Measurements from ENCODE around the gene IL20RA. TPM values are rescaled to one million over a fixed set of nuclear protein-coding genes. Genes with fewer than 3 reads are reported as not detected.

The IL20RA gene
- polyA plus RNA-seq, 1 donor (not counting 4 experiments of a cell fraction or from before 2014, with no cell fraction given) = 1.5 TPM

DNA sequence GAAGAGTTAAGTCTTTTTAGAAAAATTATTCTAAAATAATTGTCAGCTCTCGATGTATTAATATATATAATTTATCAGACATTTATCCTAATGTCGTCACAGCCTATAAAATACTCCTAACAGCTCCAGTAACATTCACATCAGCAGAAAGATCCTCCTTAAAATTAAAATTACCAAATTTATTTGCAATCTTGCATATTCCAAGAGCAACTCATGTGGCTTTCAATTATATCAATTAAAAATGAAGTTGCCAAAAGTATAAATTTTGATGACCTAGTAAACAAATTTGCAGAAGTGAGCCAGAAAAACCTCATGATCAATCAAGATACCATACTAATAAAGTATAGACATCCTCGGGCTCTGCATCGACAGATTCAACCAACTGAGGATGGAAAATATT, 60.2 kb downstream of the IL20RA start:
- Histone ChIP-seq H3K4me1 (ENCODE audit: control insufficient read depth, extremely low read depth, insufficient read depth, low read length) (peaks cover 37% of the 10 kb centered on the region), H4K20me1 (ENCODE audit: control insufficient read depth, extremely low read depth, insufficient read depth, low read length) (no peaks in the 10 kb centered on the region), H3K36me3 (ENCODE audit: control insufficient read depth in 2 of 2, extremely low read depth in 1 of 2, insufficient read depth in 2 of 2, low read length in 2 of 2) (no peaks in the 10 kb centered on the region), H3K9me1 (ENCODE audit: control insufficient read depth, extremely low read depth, insufficient read depth, low read length) (peaks cover 3% of the 10 kb centered on the region), H3K79me2 (ENCODE audit: control insufficient read depth, insufficient read depth, low read length) (no peaks in the 10 kb centered on the region), H3K4me2 (ENCODE audit: control insufficient read depth, extremely low read depth, insufficient read depth, low read depth, low read length) (no peak overlapping the region), H3K9ac (ENCODE audit: control insufficient read depth, extremely low read depth, insufficient read depth, low read length) (no peak overlapping the region), H3K4me3 (ENCODE audit: control insufficient read depth in 2 of 3, extremely low read depth in 1 of 3, insufficient read depth in 2 of 3, low read depth in 1 of 3, low read length in 3 of 3) (no peak overlapping the region), H3K27ac (ENCODE audit: control insufficient read depth, insufficient read depth, low read length) (no peak overlapping the region), H3K27me3 (ENCODE audit: control insufficient read depth, extremely low read depth, insufficient read depth, low read length) (no peaks in the 10 kb centered on the region), H3K9me3 (ENCODE audit: control insufficient read depth, low read depth, low read length) (no peaks in the 10 kb centered on the region), H2AFZ (ENCODE audit: control insufficient read depth, low read length) (no peak overlapping the region)
- no peak for FAIRE-seq
- DNase-seq (ENCODE audit: low read depth, low spot score) = no peak
- TF ChIP-seq CTCF (optimal IDR thresholded peaks at IDR 0.05 in 1 of 3, IDR thresholded peaks at IDR 0.05 in 1 of 3, conservative IDR thresholded peaks at IDR 0.05 in 1 of 3; ENCODE audit: extremely low read depth in 1 of 3, insufficient read depth in 2 of 3, low read length in 3 of 3) (no peak), EZH2 (IDR thresholded peaks at IDR 0.05; ENCODE audit: low read length) (no peak)
- dilution Hi-C loops (cut with MboI; ENCODE audit: extremely low pct_ligation_motif_present, low sequenced_read_pairs) = no loop called here

GRCh38 chr6:136983687-136984086, 61.1 kb downstream of the IL20RA start:
- FAIRE-seq (no peak), DNase-seq (ENCODE audit: low read depth, low spot score) (no peak)
- Histone ChIP-seq H3K4me2 (ENCODE audit: control insufficient read depth, extremely low read depth, insufficient read depth, low read depth, low read length) (no peak overlapping the region), H3K9ac (ENCODE audit: control insufficient read depth, extremely low read depth, insufficient read depth, low read length) (no peak overlapping the region), H3K9me3 (ENCODE audit: control insufficient read depth, low read depth, low read length) (no peaks in the 10 kb centered on the region), H4K20me1 (ENCODE audit: control insufficient read depth, extremely low read depth, insufficient read depth, low read length) (no peaks in the 10 kb centered on the region), H3K4me3 (ENCODE audit: control insufficient read depth in 2 of 3, extremely low read depth in 1 of 3, insufficient read depth in 2 of 3, low read depth in 1 of 3, low read length in 3 of 3) (no peak overlapping the region), H3K4me1 (ENCODE audit: control insufficient read depth, extremely low read depth, insufficient read depth, low read length) (peaks cover 28% of the 10 kb centered on the region), H3K27me3 (ENCODE audit: control insufficient read depth, extremely low read depth, insufficient read depth, low read length) (no peaks in the 10 kb centered on the region), H3K36me3 (ENCODE audit: control insufficient read depth in 2 of 2, extremely low read depth in 1 of 2, insufficient read depth in 2 of 2, low read length in 2 of 2) (no peaks in the 10 kb centered on the region), H3K9me1 (ENCODE audit: control insufficient read depth, extremely low read depth, insufficient read depth, low read length) (no peaks in the 10 kb centered on the region), H3K27ac (ENCODE audit: control insufficient read depth, insufficient read depth, low read length) (no peak overlapping the region), H3K79me2 (ENCODE audit: control insufficient read depth, insufficient read depth, low read length) (no peaks in the 10 kb centered on the region), H2AFZ (ENCODE audit: control insufficient read depth, low read length) (no peak overlapping the region)
- TF ChIP-seq EZH2 (IDR thresholded peaks at IDR 0.05; ENCODE audit: low read length) = no peak
- TF ChIP-seq CTCF (optimal IDR thresholded peaks at IDR 0.05 in 1 of 3, IDR thresholded peaks at IDR 0.05 in 1 of 3, conservative IDR thresholded peaks at IDR 0.05 in 1 of 3; ENCODE audit: extremely low read depth in 1 of 3, insufficient read depth in 2 of 3, low read length in 3 of 3) = no peak
- dilution Hi-C loops (cut with MboI; ENCODE audit: extremely low pct_ligation_motif_present, low sequenced_read_pairs) = no loop called here
